ENCODE data around the gene ITPR2.

ITPR2 gene

DNA sequence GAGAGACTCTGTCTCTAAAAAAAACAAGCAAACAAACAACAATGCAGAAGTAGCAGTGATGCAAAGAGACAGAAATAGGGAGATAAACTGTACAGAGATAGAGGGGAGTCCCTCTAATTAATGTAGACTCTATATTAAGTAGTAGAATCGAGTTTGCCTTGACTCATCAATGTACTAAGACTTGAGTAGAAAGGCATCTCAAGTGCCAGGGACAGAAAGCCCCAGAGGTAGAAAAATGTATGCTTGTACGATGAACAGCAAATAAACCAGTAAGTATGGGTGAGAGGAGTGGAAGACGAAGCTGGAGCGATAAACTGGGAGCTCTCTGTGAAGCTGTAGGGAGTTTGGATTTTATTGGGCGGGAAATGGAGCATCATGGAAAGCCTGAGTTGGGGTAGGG is 429.4 kb downstream of the ITPR2 start:
- FAIRE-seq (no peak), DNase-seq (ENCODE audit: insufficient read length, low spot score) (no peak)
- no peak for TF ChIP-seq POLR2A (IDR thresholded peaks at IDR 0.05; ENCODE audit: low read depth, low read length)

DNA sequence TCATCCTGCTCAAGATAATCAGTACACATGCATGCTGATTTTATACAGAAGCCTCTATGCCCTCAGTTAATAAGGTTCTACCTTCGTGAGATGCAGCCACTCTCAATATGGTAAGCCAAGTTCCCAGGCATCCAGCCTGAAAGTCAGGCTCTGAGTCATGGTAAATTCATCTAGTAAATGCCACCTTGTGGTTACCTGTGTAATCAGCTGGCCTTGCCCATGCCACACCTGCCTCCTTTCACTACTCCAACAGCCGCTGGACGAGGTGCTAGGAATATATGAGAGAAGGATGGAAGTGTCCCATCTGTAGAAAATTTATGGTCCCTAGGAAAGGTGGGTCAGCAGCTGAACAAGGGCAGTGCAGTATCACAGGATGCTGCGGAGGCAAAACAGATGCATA is 430.3 kb downstream of the ITPR2 start:
- no peak for DNase-seq (ENCODE audit: insufficient read length, low spot score)
- no peak for TF ChIP-seq POLR2A (IDR thresholded peaks at IDR 0.05; ENCODE audit: low read depth, low read length)
- peak; percentile 68 for FAIRE-seq

DNA sequence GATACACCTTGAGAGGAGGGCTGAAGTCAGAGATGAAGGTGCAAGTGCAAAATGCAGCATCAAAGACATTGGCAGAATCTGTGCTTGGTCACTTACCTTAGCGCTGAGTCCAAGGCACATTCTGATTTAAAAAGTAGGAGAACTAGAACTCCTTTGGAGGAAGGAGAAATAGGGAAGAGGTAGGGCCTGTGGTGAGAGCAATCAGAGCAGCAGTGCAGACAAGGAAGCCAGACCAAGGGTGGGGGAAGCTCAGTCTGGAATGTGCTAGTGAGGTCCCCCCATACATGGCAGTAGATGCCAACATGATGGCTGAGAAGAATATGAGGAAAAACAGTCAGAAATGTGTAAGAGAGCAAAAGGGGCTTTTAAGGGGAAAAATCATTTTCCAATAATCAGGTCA is 431.1 kb downstream of the ITPR2 start:
- TF ChIP-seq POLR2A (IDR thresholded peaks at IDR 0.05; ENCODE audit: low read depth, low read length) = no peak

DNA sequence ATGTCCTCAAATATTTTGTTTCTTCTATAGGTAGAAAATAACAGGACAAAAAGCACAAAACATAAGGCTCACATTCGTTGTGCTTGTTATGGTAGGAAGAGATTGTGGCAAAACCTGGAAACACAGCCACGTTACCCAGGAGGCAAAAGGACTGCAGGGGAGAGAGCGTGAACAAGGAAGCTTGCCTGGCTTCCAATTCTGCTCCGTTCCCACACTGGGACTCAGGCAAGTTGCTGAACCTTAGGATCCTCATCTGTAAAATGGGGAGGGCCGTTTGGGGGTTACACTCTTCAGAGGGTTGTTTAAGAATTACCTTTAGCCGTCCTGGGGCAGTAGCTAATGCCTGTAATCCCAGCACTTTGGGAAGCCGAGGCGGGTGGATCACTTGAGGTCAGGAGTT is 432.4 kb downstream of the ITPR2 start:
- DNase-seq (ENCODE audit: insufficient read length, low spot score) (no peak), FAIRE-seq (no peak)
- TF ChIP-seq POLR2A (IDR thresholded peaks at IDR 0.05; ENCODE audit: low read depth, low read length) = no peak

More for the DNA sequence above, 431.1 kb downstream of the ITPR2 start:
- DNase-seq (ENCODE audit: insufficient read length, low spot score) (no peak), FAIRE-seq (no peak)

DNA sequence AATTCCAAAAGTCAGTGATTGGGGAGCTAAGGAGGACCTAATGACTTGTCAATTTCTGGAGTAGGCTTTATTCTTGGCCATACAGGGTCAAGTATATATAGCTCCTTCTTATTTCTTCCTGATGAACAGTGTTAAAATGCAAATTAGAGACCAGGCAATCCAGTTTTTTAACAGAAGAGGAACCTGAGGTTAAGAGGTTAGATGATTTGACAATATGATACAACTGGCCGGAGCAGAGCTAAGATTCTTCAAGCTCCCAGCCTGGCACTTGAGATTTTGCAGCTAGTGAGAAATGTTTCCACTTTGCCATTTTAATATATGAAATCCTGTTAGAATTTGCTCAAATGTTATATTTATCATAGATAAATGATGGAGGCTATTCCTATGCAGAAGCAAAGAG is 433.6 kb downstream of the ITPR2 start:
- no peak for TF ChIP-seq POLR2A (IDR thresholded peaks at IDR 0.05; ENCODE audit: low read depth, low read length)
- DNase-seq (ENCODE audit: insufficient read length, low spot score) (no peak), FAIRE-seq (no peak)

DNA sequence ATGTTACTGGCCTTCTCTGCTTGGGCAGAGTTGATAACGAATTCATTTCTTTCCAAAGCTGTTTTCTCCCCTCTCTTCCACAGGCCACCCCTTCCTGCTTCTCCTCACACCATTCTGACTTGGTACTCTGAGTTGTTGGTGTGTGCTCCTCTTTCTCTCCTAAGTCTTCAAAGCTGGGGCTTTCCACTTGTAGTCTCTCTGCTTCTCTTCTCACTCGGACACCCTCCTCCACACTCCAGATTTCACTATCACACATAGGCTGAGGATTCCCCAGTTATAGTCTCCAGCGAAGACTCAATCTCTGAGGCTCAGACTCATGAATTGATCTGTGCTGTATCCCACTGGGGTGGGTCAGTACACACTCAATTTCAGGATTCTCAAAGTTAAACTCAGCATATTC is 436.6 kb downstream of the ITPR2 start:
- DNase-seq (ENCODE audit: insufficient read length, low spot score) (no peak), FAIRE-seq (no peak)
- no peak for TF ChIP-seq POLR2A (IDR thresholded peaks at IDR 0.05; ENCODE audit: low read depth, low read length)

DNA sequence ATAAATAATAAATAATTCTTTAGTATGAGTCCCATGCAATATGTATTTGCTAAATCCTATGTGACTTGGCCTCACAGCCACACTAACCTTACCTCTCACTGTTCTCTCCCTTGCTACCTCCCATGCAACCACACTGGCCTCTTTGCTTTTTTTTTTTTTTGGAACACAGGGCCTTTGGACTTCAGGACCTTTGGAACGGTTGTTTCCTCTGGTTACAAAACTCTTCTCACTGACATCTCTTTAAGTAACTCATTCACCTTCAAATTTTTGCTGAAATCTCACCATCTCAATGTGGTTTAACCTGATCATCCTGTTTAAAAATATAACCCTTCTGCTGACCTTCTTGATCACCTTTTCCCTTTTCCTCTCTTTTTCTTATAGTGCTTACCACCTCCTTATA is 443.7 kb downstream of the ITPR2 start:
- no peak for TF ChIP-seq POLR2A (IDR thresholded peaks at IDR 0.05; ENCODE audit: low read depth, low read length)
- DNase-seq (ENCODE audit: insufficient read length, low spot score) = no peak
- no peak for FAIRE-seq

DNA sequence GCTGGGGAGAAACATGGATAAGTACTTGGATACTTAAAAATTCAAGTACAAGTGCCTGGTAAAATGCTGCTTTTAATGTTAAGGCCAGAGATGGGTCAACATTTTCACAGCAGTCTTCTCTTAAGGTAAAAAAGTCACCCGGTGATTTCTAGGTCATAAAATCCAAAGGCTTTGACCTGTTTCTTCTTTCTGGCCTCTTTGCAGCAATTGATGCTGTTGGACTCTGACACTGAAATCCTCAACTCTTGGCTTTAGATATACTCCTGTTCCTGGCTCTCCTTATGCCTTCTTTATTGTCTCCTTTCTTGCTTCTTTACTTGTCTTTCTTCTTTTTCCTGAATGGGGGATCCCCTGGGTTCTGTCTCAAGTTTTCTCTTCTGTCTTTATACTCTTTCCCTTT is 448.5 kb downstream of the ITPR2 start:
- no peak for FAIRE-seq
- no peak for DNase-seq (ENCODE audit: insufficient read length, low spot score)
- TF ChIP-seq POLR2A (IDR thresholded peaks at IDR 0.05; ENCODE audit: low read depth, low read length) = no peak

DNA sequence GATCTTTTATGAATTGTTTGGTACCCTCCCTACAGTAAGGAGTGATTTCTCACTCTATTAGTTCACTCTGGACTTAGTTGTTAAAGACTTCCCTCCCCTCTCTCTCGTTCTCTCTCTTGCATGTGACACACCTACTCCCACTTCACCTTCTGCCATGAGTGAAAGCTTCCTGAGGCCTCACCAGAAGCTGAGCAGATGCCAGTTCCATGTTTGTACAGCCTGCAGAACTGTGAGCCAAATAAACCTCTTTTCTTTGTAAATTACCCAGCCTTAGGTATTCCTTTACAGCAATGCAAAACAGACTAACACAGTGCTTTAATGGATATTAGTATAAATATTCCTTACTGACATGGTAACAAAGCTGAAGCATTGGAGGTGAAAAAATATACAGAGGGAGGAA is 450.0 kb downstream of the ITPR2 start:
- no peak for TF ChIP-seq POLR2A (IDR thresholded peaks at IDR 0.05; ENCODE audit: low read depth, low read length)
- FAIRE-seq (no peak), DNase-seq (ENCODE audit: insufficient read length, low spot score) (no peak)

DNA sequence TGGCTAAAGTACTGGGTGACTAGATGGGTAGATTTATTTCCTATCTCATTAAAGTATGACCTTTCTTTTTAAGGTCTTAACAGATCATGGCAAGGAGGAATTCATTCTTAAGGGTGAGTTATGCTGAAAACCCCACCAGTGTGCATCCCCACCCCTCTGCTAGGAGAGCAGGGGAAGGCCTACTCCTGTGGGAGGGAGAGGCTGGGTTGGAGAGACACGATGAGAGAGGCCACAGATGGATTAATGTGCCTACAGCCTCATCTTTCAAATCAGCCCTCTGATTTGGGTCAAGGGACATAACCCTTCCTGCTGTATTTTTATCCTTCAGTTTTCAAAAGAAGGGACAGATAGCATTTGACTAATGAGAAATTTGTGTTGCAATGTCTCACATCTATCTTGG is 452.1 kb downstream of the ITPR2 start:
- TF ChIP-seq POLR2A (IDR thresholded peaks at IDR 0.05; ENCODE audit: low read depth, low read length) = no peak
- FAIRE-seq (no peak), DNase-seq (ENCODE audit: insufficient read length, low spot score) (no peak)

DNA sequence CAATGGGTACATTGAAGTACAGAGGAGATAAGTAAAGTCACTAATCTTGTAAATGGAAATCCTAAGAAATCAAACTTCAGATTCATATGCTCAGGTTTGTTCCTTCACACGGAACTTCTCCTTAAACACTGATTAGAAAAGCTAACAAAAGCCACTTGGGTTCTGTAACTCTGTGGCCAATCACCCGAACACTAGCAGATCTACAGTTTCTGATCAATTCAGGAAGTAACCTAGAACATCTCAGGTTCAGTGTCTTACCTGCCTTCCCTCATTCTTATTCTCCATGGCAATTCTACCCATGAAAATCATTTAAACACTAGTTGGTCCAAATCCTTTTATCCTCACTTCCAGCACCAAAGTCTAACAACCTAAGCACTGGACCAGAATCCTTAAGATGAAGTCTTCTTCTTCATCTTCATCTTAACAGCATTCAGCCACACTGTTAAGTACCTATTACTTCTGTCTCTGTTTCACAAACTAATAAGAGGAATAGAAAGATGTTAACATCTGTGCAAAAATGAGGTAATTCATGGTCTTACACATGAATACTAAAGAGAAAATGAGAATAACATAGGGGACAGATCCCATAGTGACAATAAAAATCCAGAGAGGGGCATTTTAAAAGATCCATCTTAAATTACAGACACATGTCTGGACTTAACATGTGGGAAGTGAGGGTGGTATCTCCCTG is 453.1 kb downstream of the ITPR2 start:
- DNase-seq (ENCODE audit: insufficient read length, low spot score) = no peak
- no peak for TF ChIP-seq POLR2A (IDR thresholded peaks at IDR 0.05; ENCODE audit: low read depth, low read length)
- no peak for FAIRE-seq

DNA sequence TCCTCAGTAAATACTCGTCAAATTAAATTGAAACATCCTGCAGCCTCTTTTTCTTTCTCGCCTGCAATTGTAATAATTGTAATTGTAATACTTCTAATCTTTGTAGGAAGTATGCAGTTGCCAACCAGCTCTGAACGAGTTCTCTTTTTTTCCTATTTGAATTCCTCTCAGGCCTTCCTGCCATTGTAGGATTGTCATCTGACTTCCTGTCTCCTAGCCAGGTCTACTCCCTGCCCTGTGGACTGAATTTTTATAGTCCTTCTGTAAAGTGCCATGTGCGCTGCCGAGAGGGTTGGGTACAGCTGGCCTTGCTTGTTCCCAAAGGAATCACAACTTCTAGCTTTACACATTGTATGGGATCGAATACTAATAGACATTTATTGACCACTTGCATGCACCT is 454.3 kb downstream of the ITPR2 start:
- no peak for TF ChIP-seq POLR2A (IDR thresholded peaks at IDR 0.05; ENCODE audit: low read depth, low read length)
- FAIRE-seq (no peak), DNase-seq (ENCODE audit: insufficient read length, low spot score) (no peak)

DNA sequence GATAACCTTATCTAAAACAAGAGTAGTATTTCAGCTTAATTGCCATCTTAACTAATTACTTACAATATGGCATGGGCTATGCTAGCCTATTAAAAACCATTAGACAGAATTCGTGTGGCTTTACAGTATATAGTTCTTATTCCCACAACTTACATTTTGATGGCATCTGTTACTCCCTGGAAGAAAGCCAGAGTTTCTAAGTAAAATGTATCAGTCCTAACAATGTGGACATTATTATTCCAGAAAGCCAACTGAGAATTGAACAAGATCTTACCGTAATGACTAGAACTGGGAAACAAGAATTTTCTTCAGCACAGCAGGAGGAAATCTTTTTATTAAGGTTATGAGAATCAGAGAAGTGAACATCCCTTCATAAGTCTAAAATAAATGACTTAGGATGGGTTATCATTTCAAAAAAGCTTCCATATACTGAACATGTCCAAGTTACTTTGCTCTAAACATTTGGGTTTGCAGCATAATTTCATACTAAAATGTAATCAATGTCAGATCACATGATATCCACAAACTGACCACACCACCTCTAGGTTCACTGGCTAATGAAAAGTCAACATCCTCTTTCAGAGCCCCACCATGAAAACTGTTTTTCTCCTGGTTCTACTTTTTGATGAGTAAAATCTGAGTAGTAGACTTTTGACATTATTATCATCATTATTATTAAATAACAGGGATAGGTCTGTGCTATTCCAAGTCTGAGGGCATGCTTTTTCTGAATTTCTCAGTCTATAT is 457.9 kb downstream of the ITPR2 start:
- TF ChIP-seq POLR2A (IDR thresholded peaks at IDR 0.05; ENCODE audit: low read depth, low read length) = no peak
- FAIRE-seq = no peak
- DNase-seq (ENCODE audit: insufficient read length, low spot score) = no peak

DNA sequence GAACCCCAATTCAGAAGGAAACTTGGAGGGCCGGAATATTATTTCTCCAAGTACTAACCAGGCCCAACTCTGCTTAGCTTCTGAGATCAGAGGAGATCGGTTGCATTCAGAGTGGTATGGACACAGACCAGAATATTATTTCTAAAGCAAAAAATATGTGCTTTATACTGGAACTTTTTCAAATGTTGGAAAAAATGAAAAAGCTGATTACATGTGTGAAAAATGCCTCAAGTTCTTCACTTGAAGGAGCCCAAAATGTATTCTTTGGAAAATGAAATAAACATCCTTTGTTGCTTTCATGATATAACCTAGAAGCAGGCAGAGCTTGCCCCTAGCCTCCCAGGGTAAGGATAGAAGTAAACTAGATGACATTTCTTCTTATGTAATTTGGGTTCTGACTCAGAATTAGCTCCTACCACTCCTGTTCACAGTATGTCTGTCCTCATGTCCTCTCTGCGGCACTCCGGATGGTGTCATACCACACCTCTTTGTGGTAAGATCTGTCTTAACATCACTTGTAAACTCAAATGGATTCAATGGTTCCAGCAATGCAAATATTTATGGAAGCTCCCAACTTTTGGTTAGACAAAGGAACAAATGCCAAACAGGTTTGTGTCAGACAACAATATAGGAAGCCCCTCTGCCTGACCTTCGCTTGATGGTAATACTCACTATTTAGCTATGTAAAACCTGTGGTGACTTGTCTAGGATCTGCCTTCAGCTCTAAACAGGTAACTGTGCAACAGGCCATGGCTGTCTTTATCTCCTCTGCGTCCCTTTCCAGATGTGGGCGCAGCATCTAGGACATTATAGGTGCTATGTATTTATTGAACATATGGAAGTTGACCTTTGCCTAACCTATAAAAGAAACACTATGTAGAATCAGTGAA is 459.1 kb downstream of the ITPR2 start:
- DNase-seq (ENCODE audit: insufficient read length, low spot score) (no peak), FAIRE-seq (no peak)
- TF ChIP-seq POLR2A (IDR thresholded peaks at IDR 0.05; ENCODE audit: low read depth, low read length) = no peak
